DOHH2 (cell line): Measurements from ENCODE around the gene GINS3.

Source experiments
- H3F3A ChIP-seq: fragments of 200-600 bp; sonication (generic), shearing (Covaris generic); 2 replicates; pipeline ENCODE4 v1.6.0; 2016; ENCODE audit warnings: antibody characterized with exemption, mild to moderate bottlenecking; ENCODE audit not compliant: control insufficient read depth, insufficient read depth
- H3K27ac ChIP-seq: fragments of 200-600 bp; sonication (generic); 2 replicates; pipeline ENCODE4 v1.5.1; 2014; ENCODE audit warnings: low read depth, mild to moderate bottlenecking, low read length, moderate library complexity
- H3K27me3 ChIP-seq: fragments of 200-600 bp; sonication (generic); 2 replicates; pipeline ENCODE4 v1.6.1; 2014; ENCODE audit warnings: mild to moderate bottlenecking, low read length, mixed read lengths; ENCODE audit not compliant: control insufficient read depth
- H3K36me3 ChIP-seq: fragments of 200-600 bp; sonication (generic); 2 replicates; pipeline ENCODE4 v1.6.1; 2014; ENCODE audit warnings: mild to moderate bottlenecking, low read length, moderate library complexity, mixed read lengths; ENCODE audit not compliant: control insufficient read depth
- H3K4me1 ChIP-seq: fragments of 200-600 bp; sonication (generic); 2 replicates; pipeline ENCODE4 v1.6.1; 2014; ENCODE audit warnings: mild to moderate bottlenecking, low read length, mixed read lengths; ENCODE audit not compliant: control insufficient read depth
- H3K4me2 ChIP-seq: fragments of 200-600 bp; sonication (generic); 2 replicates; pipeline ENCODE4 v1.6.0; 2014; ENCODE audit warnings: mild to moderate bottlenecking, low read length, moderate library complexity
- H3K4me3 ChIP-seq: fragments of 200-600 bp; sonication (generic); 2 replicates; pipeline ENCODE4 v1.5.1; 2014; ENCODE audit warnings: mild to moderate bottlenecking, low read length, mixed read lengths
- H3K79me2 ChIP-seq: fragments of 200-600 bp; sonication (generic); 2 replicates; pipeline ENCODE4 v1.6.1; 2014; ENCODE audit warnings: mild to moderate bottlenecking, low read length, mixed read lengths; ENCODE audit not compliant: control insufficient read depth
- H3K9me2 ChIP-seq: fragments of 200-600 bp; sonication (generic); replicated peaks from 2 replicates; pipeline ENCODE4 v1.6.1; 2014; ENCODE audit warnings: mild to moderate bottlenecking, low read length, mixed read lengths; ENCODE audit not compliant: control insufficient read depth
- H3K9me3 ChIP-seq: fragments of 200-600 bp; sonication (generic); 2 replicates; pipeline ENCODE4 v1.6.1; 2014; ENCODE audit warnings: antibody characterized with exemption, low read length, mixed read lengths; ENCODE audit not compliant: control insufficient read depth, insufficient read depth
- H4K20me1 ChIP-seq: fragments of 200-600 bp; sonication (generic); 2 replicates; pipeline ENCODE4 v1.6.0; 2014; ENCODE audit warnings: low read depth, mild to moderate bottlenecking, antibody characterized with exemption, low read length, moderate library complexity; ENCODE audit not compliant: control insufficient read depth, insufficient read depth
- EZH2phosphoT487 ChIP-seq: fragments of 200-600 bp; sonication (generic); IDR thresholded peaks from 2 replicates; pipeline ENCODE4 v1.6.1; 2017; ENCODE audit warnings: borderline replicate concordance, mild to moderate bottlenecking, antibody characterized with exemption, low read length, moderate library complexity, mixed read lengths
- TF ChIP-seq, protein P1 (sequence below): fragments of 200-600 bp; sonication (generic); IDR thresholded peaks from one replicate; pipeline ENCODE4 v1.5.1; 2014; ENCODE audit warnings: antibody characterized with exemption, mild to moderate bottlenecking, low read depth, low read length; ENCODE audit not compliant: poor library complexity, severe bottlenecking

The GINS3 gene

DNA sequence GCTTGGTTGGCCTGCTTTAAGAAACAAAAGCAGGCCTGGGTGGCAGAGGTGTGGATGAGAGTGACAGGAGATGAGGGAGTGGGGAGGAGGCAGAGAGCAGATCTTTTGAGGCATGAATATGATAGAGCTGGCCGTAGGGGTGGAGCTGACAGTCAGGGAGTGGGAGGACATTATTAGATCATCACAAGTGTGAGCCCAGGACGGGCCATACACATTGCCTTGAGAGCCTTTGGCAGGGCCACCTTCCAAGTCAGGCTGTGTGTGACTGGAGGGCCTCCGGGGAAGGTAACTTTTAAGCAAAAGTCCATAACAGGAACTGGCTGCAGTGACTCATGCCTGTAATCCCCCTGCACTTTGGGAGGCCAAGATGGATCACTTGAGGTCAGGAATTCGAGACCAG, 26.3 kb downstream of the GINS3 start:
- peaks cover 32% of the 10 kb centered on the region for H3F3A ChIP-seq
- peaks cover 34% of the 10 kb centered on the region for H3K36me3 ChIP-seq
- H3K9me3 ChIP-seq = no peaks in the 10 kb centered on the region
- no peaks in the 10 kb centered on the region for H3K9me2 ChIP-seq
- H3K4me1 ChIP-seq = peaks cover 91% of the 10 kb centered on the region
- TF ChIP-seq, protein P1, sequence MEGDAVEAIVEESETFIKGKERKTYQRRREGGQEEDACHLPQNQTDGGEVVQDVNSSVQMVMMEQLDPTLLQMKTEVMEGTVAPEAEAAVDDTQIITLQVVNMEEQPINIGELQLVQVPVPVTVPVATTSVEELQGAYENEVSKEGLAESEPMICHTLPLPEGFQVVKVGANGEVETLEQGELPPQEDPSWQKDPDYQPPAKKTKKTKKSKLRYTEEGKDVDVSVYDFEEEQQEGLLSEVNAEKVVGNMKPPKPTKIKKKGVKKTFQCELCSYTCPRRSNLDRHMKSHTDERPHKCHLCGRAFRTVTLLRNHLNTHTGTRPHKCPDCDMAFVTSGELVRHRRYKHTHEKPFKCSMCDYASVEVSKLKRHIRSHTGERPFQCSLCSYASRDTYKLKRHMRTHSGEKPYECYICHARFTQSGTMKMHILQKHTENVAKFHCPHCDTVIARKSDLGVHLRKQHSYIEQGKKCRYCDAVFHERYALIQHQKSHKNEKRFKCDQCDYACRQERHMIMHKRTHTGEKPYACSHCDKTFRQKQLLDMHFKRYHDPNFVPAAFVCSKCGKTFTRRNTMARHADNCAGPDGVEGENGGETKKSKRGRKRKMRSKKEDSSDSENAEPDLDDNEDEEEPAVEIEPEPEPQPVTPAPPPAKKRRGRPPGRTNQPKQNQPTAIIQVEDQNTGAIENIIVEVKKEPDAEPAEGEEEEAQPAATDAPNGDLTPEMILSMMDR = no peak
- H3K79me2 ChIP-seq = peaks cover 30% of the 10 kb centered on the region
- H3K27me3 ChIP-seq = no peaks in the 10 kb centered on the region
- peak overlapping the region; percentile 89 for H3K4me3 ChIP-seq
- peak overlapping the region; percentile 99 for H3K4me2 ChIP-seq
- H3K27ac ChIP-seq = peak overlapping the region; percentile 97
- no peaks in the 10 kb centered on the region for H4K20me1 ChIP-seq

DNA sequence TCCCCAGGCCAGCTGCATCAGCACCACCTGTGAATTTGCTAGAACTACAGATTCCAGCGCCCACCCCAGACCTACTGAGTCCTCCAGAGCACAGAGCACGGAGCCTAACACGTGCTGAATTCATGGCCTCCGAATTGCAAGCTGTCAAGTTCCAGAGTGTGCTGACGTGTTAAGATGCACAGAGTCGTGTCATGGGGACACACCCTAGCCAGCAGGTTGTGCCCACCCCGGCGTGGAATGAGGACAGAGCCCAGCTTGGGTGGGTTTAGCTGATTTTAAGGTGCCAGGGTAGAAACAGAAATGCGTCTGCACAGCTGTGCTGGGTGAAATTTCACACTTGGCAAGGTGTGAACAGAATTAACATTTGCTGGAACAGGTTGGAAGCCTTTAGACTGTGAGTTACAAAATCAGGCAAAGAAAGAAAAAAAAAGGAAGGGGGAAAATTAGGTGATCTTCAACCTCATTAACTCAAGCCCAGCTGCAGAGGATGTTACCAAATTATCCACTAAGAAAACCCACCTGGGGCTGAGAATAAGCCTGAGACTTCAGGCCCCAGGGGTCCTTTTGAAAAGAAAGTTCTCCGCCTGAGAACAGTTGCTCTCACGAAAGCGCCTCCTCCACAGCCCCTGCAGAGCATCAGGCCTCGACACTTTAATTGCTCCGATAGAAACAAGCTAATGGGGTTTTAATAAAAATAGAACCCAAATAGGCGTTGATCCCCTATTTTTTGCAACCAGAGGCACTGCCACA, 27.1 kb downstream of the GINS3 start:
- H4K20me1 ChIP-seq = no peaks in the 10 kb centered on the region
- no peaks in the 10 kb centered on the region for H3K9me3 ChIP-seq
- peak overlapping the region; percentile 99 for H3K4me2 ChIP-seq
- H3K4me1 ChIP-seq = peaks cover 94% of the 10 kb centered on the region
- peaks cover 32% of the 10 kb centered on the region for H3F3A ChIP-seq
- H3K79me2 ChIP-seq = peaks cover 38% of the 10 kb centered on the region
- TF ChIP-seq, protein P1 = no peak
- TF ChIP-seq EZH2phosphoT487 = no peak
- peak overlapping the region; percentile 97 for H3K27ac ChIP-seq
- H3K9me2 ChIP-seq = no peaks in the 10 kb centered on the region
- peak overlapping the region; percentile 89 for H3K4me3 ChIP-seq
- H3K36me3 ChIP-seq = peaks cover 42% of the 10 kb centered on the region
- no peaks in the 10 kb centered on the region for H3K27me3 ChIP-seq

DNA sequence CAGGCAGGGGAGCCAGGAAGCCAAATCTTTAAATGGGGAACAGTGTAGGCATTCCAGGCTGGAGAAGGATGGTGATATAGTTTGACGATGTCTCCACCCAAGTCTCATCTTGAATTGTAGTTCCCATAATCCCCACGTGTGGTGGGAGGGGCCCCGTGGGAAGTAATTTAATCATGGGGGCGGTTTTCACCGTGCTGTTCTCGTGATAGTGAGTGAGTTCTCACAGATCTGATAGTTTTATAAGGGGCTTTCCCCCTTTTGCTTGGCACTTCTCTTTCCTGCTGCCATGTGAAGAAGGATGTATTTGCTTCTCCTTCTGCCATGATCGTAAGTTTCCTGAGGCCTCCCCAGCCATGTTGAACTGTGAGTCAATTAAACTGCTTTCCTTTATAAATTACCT, 28.8 kb downstream of the GINS3 start:
- Histone ChIP-seq H3K27me3 (no peaks in the 10 kb centered on the region), H3K36me3 (peaks cover 53% of the 10 kb centered on the region), H3K79me2 (peaks cover 53% of the 10 kb centered on the region), H3K4me2 (peak overlapping the region; percentile 99), H4K20me1 (no peaks in the 10 kb centered on the region), H3K9me3 (no peaks in the 10 kb centered on the region), H3F3A (peaks cover 32% of the 10 kb centered on the region), H3K27ac (peak overlapping the region; percentile 97), H3K4me1 (peaks cover 100% of the 10 kb centered on the region), H3K9me2 (no peaks in the 10 kb centered on the region), H3K4me3 (peak overlapping the region; percentile 89)
- TF ChIP-seq, protein P1 = no peak
- no peak for TF ChIP-seq EZH2phosphoT487
